A549 treated with AZD9567 at 1 μM for 4 hours (cell line): ENCODE measurements around the gene CYP27C1. TPM values are rescaled to one million over a fixed set of nuclear protein-coding genes. Genes with fewer than 3 reads are reported as not detected.

Source experiments
- total RNA-seq: library from RNA; stranded (reverse); fragments of 200-300 nt; extraction: Qiagen RNA extraction; gene quantifications from 5 replicates; pipeline ENCODE4 v1.2.3, GENCODE V29; 2022; ENCODE audit not compliant: insufficient read depth

The CYP27C1 gene
- total RNA-seq = 1.8 to 3.8 TPM (median 2.8 TPM) in 5 replicates

GRCh38 chr2:127220102-127220767 lies at the start of gene CYP27C1:
Gene CYP27C1 (minus strand): TSS chr2:127220299. CDS start chr2:127220270, 29 bp downstream.

Other genes with a start within 250 kb of the CYP27C1 start
- gene BIN1, start 113.1 kb downstream of the CYP27C1 start, total RNA-seq = 24.1 to 25.6 TPM (median 25.0 TPM) in 5 replicates
- 41.0 to 48.8 TPM (median 43.8 TPM) in 5 replicates for gene ERCC3, start 73.8 kb upstream of the CYP27C1 start, total RNA-seq
- gene MAP3K2, start 167.7 kb upstream of the CYP27C1 start, total RNA-seq = 10.4 to 21.0 TPM (median 19.4 TPM) in 5 replicates
- 2.9 to 3.9 TPM (median 3.5 TPM) in 4 of 5 replicates, not detected in the other for gene PROC, start 198.1 kb upstream of the CYP27C1 start, total RNA-seq